GM04504 (cell line): ENCODE data around the gene TMEM258.

Experiments used
- DNase-seq: peaks from one replicate; pipeline ENCODE4 v3.0.0-alpha.2; 2012; ENCODE audit warnings: low read depth

TMEM258 gene

GRCh38 chr11:61757213-61757862, 35.1 kb downstream of the TMEM258 start:
- DNase-seq = no peak

- no peak for DNase-seq
Observed at GRCh38 chr11:61756452-61757212, 35.8 kb downstream of the TMEM258 start.

GRCh38 chr11:61756147-61756451, 36.3 kb downstream of the TMEM258 start:
- DNase-seq = no peak

- DNase-seq = no peak
Observed at GRCh38 chr11:61754534-61755482, 37.6 kb downstream of the TMEM258 start.

- no peak for DNase-seq
Observed at GRCh38 chr11:61753672-61754071, 38.7 kb downstream of the TMEM258 start.

GRCh38 chr11:61752925-61753521, 39.4 kb downstream of the TMEM258 start:
- no peak for DNase-seq

GRCh38 chr11:61752117-61752924, 40.1 kb downstream of the TMEM258 start, which contains the start of gene MYRF:
Gene MYRF, plus strand, starts transcription at chr11:61752636. Its CDS starts 109 bp downstream, at chr11:61752745.
- no peak for DNase-seq

GRCh38 chr11:61751384-61751783, 41.0 kb downstream of the TMEM258 start:
- no peak for DNase-seq

GRCh38 chr11:61750631-61751273, 41.6 kb downstream of the TMEM258 start:
- no peak for DNase-seq

GRCh38 chr11:61749591-61750217, 42.7 kb downstream of the TMEM258 start:
- no peak for DNase-seq

- DNase-seq = no peak
Observed at GRCh38 chr11:61747967-61748285, 44.5 kb downstream of the TMEM258 start.

GRCh38 chr11:61747192-61747966, 45.0 kb downstream of the TMEM258 start:
- DNase-seq = no peak

- DNase-seq = no peak
Observed at GRCh38 chr11:61746442-61747191, 45.8 kb downstream of the TMEM258 start.

- DNase-seq = no peak
Observed at GRCh38 chr11:61745781-61746441, 46.5 kb downstream of the TMEM258 start.

- no peak for DNase-seq
Observed at GRCh38 chr11:61744609-61745156, 47.7 kb downstream of the TMEM258 start.

- DNase-seq = no peak
Observed at GRCh38 chr11:61744181-61744580, 48.2 kb downstream of the TMEM258 start.

GRCh38 chr11:61743486-61744095, 48.8 kb downstream of the TMEM258 start:
- no peak for DNase-seq

- no peak for DNase-seq
Observed at GRCh38 chr11:61742391-61742790, 50.0 kb downstream of the TMEM258 start.
